Stimulated activated CD4-positive, alpha-beta T cell treated with anti-CD3 and anti-CD28 coated beads, Interleukin-1b, Interleukin-23, amount 100 ng/mL, for 24 hours (primary cell): ENCODE measurements around the gene LRP2BP.

Experiments
- DNase-seq, 4 experiments: peaks; one replicate each; pipeline ENCODE4 v3.0.0-alpha.2; 2020; ENCODE audit warnings: low read depth in 4 of 4, low spot score in 1 of 4

LRP2BP gene

DNA sequence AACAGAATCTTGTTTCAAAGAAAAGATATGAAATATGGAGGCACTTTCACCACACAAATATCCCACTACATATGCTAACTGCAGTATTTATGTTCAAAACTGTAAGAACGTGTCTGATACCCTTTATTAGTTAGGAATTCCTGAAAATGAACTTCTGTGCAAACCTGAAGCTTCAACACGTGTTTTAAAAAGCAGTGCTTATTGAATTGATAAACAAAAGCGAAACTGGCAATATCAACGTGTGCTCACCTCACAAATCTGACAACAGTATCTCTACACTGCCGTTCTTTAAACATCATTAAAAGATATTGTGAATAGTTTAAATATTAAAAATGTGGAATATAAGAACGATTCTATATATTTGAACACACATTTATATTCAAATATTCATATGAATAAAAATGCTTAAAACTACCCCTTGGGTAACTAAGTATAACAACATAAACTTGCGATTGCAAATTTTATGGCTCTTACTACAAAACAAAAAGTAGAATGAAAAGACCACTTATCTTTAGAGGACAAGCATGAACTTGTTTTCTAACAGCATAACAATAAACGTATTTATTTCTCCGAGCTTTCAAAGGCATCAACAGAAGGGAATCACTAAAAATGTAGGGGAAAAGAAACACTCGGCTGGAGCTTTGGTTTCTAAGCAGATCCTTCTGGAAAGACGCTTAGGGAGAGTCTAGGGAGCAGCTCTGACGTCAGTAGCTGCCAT, at the start of gene LRP2BP:
Gene LRP2BP (minus strand): TSS at position 687 of the 718 bp plus-strand sequence. CDS start 17,738 bp downstream, outside the sequence.
- no peak for DNase-seq

DNA sequence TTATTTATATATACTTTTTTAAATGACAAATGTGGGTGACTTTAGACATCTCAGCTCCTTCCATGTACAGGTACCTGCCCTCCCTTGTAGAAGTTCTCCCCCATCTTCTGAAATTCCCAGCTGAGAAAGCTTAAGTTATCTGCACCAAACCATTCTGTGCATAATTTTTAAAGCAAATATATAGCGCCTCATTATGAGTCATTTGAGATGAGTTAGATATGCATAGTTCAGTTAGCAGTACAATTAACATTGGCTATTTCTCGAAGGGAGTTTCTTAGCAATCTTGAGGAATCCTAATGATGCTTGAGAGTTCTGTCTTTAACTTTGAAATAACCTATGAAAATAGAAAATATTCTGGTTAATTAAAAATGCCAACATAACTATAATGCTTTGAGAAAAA, 49.5 kb upstream of the LRP2BP start:
- no peak for DNase-seq

DNA sequence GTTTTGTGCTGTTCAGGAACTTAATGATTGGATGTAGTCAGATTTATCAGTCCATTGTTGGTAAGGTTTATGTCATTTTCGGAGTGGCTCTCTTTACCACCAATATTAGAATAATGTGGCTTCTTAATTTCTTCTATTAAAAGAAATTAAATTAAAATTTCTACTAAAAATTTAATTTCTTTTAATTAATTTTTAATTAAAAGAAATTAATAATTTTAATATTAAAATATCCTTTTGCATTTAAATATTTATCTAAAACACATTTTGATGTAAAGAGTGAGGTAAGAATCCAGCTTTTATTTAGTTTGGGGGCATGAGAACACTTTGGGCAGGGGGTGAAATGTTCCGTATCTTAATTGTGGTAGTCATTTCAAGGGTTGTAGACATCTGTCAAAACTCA, 45.8 kb upstream of the LRP2BP start:
- no peak for DNase-seq

DNA sequence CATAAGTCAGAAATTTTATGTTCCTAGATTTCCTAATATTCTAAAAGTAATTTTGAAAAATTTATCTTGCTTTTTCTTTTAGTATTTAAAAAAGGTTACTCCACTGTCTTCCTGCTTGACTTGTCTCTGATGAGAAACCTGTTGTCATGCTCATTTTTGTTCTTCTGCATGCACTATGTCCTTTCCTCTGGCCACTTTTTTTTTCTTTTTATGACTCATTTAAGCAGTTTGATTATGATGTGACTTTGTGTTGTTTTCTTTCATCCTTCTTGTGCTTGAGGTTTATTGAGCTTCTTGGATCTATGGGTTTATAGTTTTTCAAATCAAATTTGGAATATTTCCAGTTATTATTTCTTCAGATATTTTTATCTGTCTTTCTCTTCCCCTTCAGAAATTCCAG, 42.1 kb upstream of the LRP2BP start:
- DNase-seq = no peak

DNA sequence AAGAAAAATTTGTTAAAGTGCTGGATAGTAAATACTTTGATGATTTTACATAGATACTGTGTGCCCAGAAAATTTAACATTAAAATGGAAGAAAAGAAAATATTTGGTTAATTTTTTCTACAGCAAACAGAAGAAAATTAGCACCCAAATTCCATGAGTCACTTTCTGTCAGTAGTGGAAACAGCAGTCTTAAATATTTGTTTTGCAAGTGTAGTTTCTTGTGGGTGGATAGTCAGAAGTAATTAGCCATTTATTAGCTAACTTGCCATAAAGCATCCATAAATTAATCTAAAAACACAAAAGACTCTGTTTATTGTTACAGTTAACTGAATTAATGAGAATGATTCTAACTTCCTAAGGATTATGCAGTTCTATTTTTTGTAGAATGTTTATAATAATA, 39.7 kb upstream of the LRP2BP start:
- no peak for DNase-seq

DNA sequence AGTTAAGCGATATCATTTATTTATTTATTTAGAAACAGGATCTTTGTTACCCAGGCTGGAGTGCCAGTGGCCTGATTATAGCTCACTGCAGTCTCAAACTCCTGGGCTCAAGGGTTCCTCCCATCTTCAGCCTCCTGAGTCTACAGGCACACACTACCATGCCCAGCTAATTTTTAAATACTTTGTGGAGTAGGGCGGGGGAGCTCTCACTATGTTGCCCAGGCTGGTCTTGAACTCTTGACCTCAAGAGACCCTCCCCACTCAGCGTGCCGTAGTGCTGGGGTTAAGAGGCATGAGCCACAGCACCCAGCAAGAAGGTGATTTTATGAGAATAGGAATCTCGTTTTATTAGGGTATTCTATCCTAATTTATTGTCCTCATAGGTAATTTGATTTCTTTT, 33.9 kb upstream of the LRP2BP start:
- DNase-seq = no peak

DNA sequence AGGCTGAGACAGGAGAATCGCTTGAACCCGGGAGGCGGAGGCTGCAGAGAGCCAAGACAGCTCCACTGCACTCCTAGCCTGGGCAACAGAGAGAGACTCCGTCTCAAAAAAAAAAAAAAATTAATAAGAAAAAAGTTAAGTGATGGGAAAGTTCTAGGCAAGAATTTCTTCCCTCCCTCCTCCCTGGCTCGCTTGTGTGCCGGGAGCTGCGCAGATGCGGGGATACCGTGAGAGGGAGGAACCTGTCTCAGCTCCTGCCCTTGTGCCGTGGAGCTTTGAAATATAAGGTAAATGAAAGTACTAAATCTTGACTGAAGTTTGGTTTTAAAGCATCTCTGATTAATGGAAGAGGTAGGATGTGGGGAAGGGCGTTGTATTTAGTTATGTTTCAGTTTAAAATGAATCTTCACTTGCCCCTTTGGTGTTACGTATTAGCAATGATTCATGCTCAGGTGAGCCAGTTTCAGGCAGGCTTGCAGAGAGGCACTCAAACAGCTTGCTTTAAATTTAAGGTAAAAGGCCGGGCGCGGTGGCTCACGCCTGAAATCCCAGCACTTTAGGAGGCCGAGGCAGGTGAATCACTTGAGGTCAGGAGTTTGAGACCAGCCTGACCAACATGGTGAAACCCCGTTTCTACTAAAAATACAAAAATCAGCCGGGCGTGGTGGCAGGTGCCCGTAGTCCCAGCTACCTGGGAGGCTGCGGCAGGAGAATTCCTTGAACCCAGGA, 31.4 kb upstream of the LRP2BP start:
- no peak for DNase-seq

DNA sequence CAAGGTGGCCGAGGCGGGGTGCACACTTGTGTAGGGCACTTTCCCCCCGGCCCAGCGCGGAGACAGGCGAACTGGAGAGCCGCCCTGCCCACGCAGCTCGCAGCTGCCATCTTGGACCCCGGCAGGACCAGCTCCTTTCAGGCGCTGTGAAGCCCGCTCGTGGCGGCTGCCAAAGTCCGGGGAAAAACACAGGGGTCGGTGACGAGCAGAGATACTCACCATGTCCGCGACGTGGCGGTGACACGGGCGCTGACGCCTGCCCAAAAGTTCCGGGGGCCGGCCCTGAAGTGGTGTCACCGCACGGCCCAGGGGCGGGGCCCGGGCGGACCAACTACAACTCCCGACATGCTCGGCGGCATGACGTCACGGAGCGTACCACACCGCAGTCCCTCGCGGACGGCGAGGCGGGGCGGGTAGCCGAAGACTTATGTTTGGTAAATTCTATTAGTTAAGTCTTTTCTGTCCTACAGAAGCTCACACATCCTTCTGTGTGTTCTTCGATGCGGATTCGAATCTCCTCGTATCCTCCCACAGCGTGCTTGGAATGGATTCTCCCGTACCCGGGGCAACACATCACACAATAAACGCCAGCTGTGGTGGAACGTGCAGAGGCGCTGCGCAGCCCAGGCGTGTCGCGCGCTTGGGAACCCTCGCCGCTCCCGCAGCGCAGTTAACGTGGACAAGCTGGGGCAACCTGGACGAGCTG, 30.1 kb upstream of the LRP2BP start, which contains the start of gene UFSP2:
Gene UFSP2 (minus strand): TSS at position 318 of the 706 bp plus-strand sequence. CDS start 96 bp downstream, at position 222.
- DNase-seq = peak; percentile 67 to 81 (median 71)

DNA sequence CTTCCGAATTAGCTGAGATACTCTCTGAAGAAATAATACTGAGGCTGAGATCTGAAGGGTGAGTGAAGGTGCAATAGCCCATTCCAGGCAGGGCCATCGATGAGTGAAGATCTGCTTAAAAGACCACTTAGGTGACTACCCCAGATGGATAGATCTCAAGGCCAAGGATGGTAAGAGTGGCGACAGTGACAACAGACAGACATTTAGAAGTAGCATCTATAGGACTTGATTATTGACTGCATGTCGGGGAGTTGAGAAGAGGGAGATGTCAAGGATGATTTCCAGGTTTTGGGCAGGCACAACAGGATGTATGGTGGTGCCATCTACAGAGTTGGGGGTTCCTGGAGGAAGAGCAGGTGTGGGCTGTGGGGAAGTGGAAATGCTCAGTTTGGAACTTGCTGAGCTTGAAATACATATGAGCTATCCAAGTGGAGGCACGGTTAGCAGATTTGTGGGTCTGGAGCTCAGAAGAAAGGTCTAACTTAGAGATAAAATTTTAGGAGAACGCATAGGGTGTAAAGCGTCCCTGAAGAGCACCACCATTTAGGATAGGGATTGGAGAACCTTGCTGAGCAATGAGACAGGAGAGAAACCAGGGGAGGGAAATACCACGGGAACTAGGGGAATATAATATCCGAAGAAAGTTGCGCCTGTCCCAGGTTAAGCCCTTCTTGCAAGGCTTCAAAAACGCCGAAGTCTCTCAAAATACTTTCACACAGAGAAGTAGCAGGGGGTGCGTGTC, 29.4 kb upstream of the LRP2BP start:
- no peak for DNase-seq

DNA sequence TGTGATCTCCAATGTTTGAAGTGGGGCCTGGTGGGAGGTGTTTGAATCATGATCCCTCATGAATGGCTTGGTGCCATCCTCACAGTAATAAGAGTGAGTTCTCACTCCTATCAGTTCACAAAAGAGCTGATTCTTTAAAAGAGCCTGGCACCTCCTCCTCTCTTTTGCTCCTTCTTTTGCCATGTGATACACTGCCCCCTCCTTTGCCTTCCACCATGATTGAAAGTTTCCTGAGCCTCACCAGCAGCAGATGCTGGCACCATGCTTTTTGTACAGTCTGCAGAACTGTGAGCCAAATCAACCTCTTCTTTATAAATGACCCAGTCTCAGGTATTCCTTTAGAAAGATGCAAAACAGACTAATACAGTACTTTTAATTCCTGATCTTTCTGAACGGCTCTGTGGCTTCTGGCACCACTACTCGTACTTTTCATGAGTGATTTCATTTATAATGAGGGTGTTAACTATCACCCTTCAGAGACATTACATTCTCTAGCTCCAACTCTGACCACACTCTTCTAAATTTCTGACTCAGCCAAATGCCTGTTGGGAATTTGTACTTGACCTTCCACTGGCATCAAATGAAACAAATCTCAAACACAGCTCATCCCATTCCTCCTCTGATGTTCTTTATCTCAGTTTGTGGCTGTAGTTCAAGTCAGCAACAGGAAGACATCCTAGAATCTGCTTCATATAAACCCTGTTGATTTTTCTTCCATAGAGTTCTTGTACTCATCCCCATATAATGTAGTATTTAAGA, 25.8 kb upstream of the LRP2BP start:
- no peak for DNase-seq

DNA sequence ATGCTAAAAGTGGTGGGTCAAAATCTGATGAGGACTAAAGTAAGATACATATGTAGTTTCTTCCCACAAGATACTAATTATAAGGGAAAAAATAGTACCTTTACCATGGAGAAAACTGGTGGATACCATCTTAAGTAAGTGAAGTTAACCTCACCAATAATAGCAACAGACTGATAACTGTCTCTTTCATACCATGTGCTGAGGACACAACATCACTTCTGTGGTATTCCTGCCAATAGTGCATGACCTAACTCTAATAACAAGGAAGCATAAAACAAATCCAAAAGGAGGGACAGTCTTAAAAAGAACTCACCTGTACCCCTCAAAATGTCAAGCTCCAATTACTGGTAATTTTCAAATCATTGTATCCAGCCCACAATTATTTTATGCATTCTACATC, 21.2 kb upstream of the LRP2BP start:
- no peak for DNase-seq

DNA sequence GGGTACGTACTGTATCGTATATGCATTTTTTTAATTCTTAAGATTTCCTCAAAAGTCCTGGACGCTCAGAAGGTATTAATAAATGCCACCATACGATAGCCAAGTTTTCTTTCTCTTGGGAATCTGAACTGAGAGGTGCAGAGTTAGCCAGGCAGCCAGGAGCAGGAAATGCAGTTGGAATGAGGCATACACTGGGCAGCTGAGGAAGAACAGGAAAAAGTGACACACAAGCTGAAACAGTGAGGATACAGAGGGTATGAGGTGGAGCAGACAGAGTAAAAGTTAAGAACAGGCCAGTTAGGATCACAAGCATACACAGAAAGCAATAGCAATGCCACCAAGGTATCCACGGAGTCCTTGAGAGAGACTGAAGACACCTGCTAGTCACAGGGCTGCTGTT, 16.7 kb upstream of the LRP2BP start:
- no peak for DNase-seq

DNA sequence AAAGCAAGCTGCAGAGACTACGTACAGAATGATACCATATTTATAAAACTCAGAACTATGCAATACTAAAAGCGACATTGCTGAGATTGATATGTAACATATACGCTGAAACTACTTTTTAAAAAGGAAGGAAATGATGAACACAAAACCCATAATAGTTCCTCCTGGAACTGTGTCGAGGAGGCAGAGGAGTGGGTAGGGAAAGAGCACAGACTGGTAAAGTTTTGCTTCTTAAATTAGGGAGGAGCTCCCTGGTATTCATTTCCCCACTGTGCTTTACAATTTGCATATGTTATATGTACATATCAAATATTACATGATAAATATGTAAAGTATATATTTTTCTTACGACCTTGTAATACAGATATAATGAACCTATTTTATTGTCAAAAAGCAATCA, 16.1 kb upstream of the LRP2BP start:
- no peak for DNase-seq

DNA sequence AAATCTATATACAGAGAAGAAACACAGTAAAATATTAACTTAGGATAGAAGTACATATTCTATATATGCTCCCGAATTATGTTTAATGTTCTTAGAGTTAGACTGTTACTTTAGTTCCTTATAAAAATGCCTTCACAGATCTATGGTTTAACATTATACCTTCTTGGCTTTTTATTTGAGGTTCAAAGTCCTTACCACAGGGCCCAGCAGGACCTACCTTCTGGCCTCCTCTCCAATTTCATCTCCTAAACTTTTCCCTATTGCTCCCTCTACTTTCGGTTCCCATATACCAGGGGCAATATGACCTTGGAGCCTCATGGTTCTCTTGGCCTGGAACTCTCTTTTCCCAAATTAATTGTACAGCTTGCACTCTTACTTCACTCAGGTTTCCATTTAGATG, 12.7 kb upstream of the LRP2BP start:
- DNase-seq = no peak

DNA sequence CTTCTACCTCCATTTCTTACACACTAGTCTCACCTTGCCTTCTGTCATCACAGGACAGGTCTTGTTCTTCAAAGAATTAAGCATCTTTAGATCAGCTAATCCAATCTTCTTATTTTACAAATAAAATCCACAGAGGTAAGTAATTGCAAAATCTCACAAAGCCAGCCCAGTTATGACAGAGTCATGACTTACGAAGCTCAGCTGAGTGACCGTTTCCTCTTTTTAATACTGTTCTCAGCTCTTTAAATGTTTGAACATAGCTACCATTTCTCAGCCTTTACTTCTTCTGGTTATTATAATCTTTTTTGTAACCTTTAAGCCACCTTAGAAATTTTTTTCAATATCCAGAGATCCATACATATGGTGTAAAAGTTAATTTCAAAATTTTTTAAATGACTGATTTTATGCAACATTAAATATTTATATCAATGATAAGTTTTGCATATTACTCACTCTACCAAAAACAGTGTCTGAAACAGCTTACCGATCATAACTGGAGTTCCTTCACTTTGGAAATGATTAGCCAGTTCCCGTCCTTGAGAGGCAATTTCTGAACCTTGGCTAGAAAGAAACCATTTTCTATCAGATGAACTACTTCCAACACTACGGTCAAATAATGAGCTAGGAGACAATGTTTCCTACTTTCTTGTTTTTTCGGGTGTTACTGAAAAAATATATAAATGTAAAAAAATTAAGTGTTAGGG, 9.7 kb upstream of the LRP2BP start:
- no peak for DNase-seq

DNA sequence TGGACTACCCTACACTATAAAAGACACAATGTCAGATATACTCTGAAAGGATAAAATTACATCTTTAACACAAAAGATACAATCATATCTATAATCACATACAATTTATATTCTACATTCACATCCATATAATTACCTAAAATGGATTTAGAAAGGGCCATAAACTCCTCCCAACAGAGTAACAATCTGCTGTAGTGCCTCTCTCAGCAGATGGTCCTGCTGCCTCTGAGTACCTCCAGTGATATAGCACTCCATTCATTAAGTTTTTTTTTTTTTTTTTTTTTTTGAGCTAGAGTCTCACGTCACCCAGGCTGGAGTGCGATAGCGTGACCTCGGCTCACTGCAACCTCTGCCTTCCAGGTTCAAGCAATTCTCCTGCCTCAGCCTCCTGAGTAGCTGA, 8.3 kb upstream of the LRP2BP start:
- no peak for DNase-seq

DNA sequence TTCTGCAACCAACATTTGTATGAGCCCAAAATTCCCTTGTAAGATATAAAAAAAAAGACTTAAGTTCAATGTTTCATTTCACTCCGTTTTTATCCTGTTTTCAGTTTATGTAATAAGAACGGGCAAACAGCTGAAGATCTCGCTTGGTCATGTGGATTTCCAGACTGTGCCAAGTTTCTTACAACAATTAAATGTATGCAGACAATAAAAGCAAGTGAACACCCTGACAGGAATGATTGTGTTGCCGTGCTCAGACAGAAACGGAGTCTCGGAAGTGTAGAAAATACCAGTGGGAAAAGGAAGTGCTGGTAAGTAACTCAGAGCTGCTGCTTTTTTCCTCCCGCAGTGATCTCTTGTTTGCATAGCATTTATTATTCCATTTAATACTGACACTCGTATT, 3.7 kb upstream of the LRP2BP start:
- DNase-seq = no peak

DNA sequence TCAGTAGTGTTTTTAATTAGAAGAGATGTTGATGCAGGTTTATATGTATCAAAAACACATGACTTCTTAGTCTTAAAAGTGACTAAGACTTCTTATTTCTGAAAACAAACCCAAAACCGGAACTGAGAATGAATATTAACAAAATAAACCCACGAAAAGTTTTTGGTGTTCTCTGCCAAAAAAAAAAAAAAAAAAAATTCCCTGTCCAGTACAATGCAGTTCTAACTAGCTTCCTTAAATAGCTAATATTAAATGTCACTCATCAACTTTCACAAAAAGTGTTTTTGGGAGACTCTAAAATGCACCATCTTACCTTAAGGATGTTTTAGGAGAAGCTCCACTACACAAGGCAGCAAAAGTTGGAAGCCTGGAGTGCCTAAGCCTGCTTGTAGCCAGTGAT, 2.9 kb upstream of the LRP2BP start:
- DNase-seq = no peak

DNA sequence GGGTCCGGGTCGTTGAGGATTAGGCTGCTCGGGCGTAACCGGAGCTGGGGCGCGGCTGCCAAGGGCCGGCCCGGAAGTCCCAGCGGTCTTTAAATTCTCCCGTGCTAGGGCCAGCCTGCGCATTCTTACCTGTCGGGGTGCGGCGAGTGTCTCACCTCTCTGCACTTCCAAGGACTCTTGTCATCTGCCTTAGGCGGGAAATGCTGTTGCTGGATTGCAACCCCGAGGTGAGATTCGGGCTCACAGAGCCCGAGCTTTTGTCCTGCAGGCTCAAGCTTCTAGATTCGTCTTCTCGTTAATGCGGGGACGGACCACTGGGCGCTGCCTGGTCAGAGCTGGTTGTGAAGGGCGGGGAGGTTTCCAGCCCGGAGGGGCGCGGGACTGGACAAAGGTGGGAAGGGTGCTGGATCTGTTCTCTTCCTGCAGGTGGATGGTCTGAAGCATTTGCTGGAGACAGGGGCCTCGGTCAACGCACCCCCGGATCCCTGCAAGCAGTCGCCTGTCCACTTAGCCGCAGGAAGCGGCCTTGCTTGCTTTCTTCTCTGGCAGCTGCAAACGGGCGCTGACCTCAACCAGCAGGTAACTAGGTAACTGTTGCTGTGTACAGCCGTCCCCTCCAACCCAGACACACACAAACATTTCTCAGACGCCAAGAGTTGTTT, 1.1 kb upstream of the LRP2BP start, which contains the start of gene ANKRD37:
Gene ANKRD37 (plus strand): TSS at position 118 of the 662 bp plus-strand sequence. CDS start 83 bp downstream, at position 201.
- DNase-seq = no peak
